SU-DHL-6 (cell line): ENCODE measurements around the gene TCF4.

Experiments used
- H2AFZ ChIP-seq: fragments of 200-600 bp; sonication (generic); 2 replicates; pipeline ENCODE4 v1.6.1; 2014; ENCODE audit warnings: low read depth, mild to moderate bottlenecking, moderate library complexity, mixed read lengths, antibody characterized with exemption, low read length; ENCODE audit not compliant: severe bottlenecking
- H3F3A ChIP-seq: fragments of 200-600 bp; shearing (Covaris generic); 2 replicates; pipeline ENCODE4 v1.6.0; 2016; ENCODE audit warnings: antibody characterized with exemption, mild to moderate bottlenecking; ENCODE audit not compliant: insufficient read depth
- H3K27ac ChIP-seq: fragments of 200-600 bp; sonication (generic); 2 replicates; pipeline ENCODE4 v1.5.1; 2016; ENCODE audit warnings: low read depth, mild to moderate bottlenecking, low read length, moderate library complexity, mixed read lengths
- H3K27me3 ChIP-seq: fragments of 200-600 bp; sonication (generic), shearing (Covaris generic); 2 replicates; pipeline ENCODE4 v1.6.0; 2014; ENCODE audit warnings: mild to moderate bottlenecking, low read length
- H3K36me3 ChIP-seq: fragments of 200-600 bp; sonication (generic); 2 replicates; pipeline ENCODE4 v1.6.1; 2014; ENCODE audit warnings: mild to moderate bottlenecking, low read length, mixed read lengths
- H3K4me2 ChIP-seq: fragments of 300-600, 200-600 bp; shearing (Covaris generic), sonication (generic); 2 replicates; pipeline ENCODE4 v1.6.0; 2014; ENCODE audit warnings: low read length, low read depth, mild to moderate bottlenecking; ENCODE audit not compliant: poor library complexity, severe bottlenecking
- H3K4me3 ChIP-seq: fragments of 200-600 bp; sonication (generic); 2 replicates; pipeline ENCODE4 v1.5.1; 2014; ENCODE audit warnings: antibody characterized with exemption, low read length, mild to moderate bottlenecking, mixed read lengths; ENCODE audit not compliant: insufficient read depth, poor library complexity, severe bottlenecking
- H3K79me2 ChIP-seq: fragments of 200-600 bp; sonication (generic); 2 replicates; pipeline ENCODE4 v1.6.1; 2014; ENCODE audit warnings: mild to moderate bottlenecking, low read length, moderate library complexity; ENCODE audit not compliant: insufficient read depth
- H3K9ac ChIP-seq: fragments of 200-600 bp; sonication (generic); 2 replicates; pipeline ENCODE4 v1.7.0; 2014; ENCODE audit warnings: mild to moderate bottlenecking, low read length
- H3K9me2 ChIP-seq: fragments of 200-600 bp; sonication (generic); replicated peaks from 2 replicates; pipeline ENCODE4 v1.6.1; 2014; ENCODE audit warnings: low read length; ENCODE audit not compliant: insufficient read depth
- H3K9me3 ChIP-seq: fragments of 200-600 bp; sonication (generic); 2 replicates; pipeline ENCODE4 v1.6.1; 2014; ENCODE audit warnings: low read length, mixed read lengths; ENCODE audit not compliant: insufficient read depth
- H4K20me1 ChIP-seq: fragments of 200-600 bp; sonication (generic); 2 replicates; pipeline ENCODE4 v1.6.1; 2014; ENCODE audit warnings: low read depth, mild to moderate bottlenecking, antibody characterized with exemption, low read length, moderate library complexity, mixed read lengths
- EZH2phosphoT487 ChIP-seq: fragments of 200-600 bp; sonication (generic), shearing (Covaris generic); conservative IDR thresholded peaks from 2 replicates; pipeline ENCODE4 v1.6.1; 2018; ENCODE audit warnings: mild to moderate bottlenecking, antibody characterized with exemption, low read length, moderate library complexity, mixed read lengths
- TF ChIP-seq, protein P1 (sequence below): fragments of 200-600 bp; sonication (generic); IDR thresholded peaks from one replicate; pipeline ENCODE4 v1.5.1; 2017; ENCODE audit warnings: antibody characterized with exemption, mild to moderate bottlenecking, low read length, moderate library complexity; ENCODE audit not compliant: insufficient read depth, poor library complexity, severe bottlenecking

Gene TCF4

DNA sequence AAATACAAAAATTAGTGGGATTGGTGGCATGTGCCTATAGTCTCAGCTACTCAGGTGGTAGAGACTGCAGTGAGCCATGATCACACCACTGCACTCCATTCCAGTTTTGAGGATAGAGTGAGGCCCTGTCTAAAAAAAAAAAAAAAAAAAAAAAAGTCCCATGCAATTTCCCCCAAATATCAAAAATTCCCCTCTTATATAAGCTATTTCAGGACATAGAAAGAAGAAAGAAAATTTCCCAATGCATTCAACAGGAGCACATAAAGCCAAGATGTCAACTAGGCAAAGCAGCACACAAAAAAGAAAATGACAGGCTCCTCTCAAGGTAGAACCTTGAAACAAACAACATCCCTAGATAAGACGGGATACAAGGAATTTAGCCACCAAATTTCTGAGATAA lies 213.3 kb downstream of the TCF4 start:
- Histone ChIP-seq H3K27ac (no peak overlapping the region), H3K4me2 (no peak overlapping the region), H3K79me2 (no peaks in the 10 kb centered on the region), H2AFZ (no peak overlapping the region), H3K9ac (no peak overlapping the region), H3K4me3 (no peak overlapping the region), H3K27me3 (0 out of 2 replicates have a peak, but pooled peaks cover 2% of the 10 kb centered on the region), H3K36me3 (no peaks in the 10 kb centered on the region), H3F3A (no peaks in the 10 kb centered on the region), H3K9me3 (no peaks in the 10 kb centered on the region), H3K9me2 (no peaks in the 10 kb centered on the region), H4K20me1 (no peaks in the 10 kb centered on the region)
- TF ChIP-seq EZH2phosphoT487, result no peak
- TF ChIP-seq, protein P1, sequence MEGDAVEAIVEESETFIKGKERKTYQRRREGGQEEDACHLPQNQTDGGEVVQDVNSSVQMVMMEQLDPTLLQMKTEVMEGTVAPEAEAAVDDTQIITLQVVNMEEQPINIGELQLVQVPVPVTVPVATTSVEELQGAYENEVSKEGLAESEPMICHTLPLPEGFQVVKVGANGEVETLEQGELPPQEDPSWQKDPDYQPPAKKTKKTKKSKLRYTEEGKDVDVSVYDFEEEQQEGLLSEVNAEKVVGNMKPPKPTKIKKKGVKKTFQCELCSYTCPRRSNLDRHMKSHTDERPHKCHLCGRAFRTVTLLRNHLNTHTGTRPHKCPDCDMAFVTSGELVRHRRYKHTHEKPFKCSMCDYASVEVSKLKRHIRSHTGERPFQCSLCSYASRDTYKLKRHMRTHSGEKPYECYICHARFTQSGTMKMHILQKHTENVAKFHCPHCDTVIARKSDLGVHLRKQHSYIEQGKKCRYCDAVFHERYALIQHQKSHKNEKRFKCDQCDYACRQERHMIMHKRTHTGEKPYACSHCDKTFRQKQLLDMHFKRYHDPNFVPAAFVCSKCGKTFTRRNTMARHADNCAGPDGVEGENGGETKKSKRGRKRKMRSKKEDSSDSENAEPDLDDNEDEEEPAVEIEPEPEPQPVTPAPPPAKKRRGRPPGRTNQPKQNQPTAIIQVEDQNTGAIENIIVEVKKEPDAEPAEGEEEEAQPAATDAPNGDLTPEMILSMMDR, result no peak

DNA sequence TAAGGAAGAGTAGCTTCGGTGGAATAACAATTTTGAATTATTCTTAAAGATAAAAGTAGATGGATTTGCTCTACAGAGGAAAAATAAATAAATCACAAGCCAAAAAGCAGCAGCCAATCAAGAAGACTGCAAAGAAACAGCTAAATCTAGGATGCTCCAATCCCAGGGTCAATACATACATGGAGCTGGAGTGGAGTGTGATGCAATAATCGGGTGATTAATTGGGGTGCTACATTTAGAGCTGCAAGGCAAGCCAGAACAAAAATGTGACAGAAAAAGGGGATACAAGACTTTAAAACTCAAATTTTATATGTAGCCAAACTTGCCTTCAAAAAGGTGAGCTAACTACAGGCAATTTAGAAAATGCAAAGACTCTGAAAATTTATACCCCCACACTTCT lies 215.8 kb downstream of the TCF4 start:
- Histone ChIP-seq H3K36me3 (no peaks in the 10 kb centered on the region), H3F3A (no peaks in the 10 kb centered on the region), H3K27me3 (no peaks in the 10 kb centered on the region), H4K20me1 (no peaks in the 10 kb centered on the region), H3K9me2 (no peaks in the 10 kb centered on the region), H3K9ac (no peak overlapping the region), H3K4me3 (no peak overlapping the region), H3K27ac (no peak overlapping the region), H3K4me2 (no peak overlapping the region), H3K79me2 (no peaks in the 10 kb centered on the region), H2AFZ (no peak overlapping the region), H3K9me3 (no peaks in the 10 kb centered on the region)
- no peak for TF ChIP-seq EZH2phosphoT487
- TF ChIP-seq, protein P1, result no peak

DNA sequence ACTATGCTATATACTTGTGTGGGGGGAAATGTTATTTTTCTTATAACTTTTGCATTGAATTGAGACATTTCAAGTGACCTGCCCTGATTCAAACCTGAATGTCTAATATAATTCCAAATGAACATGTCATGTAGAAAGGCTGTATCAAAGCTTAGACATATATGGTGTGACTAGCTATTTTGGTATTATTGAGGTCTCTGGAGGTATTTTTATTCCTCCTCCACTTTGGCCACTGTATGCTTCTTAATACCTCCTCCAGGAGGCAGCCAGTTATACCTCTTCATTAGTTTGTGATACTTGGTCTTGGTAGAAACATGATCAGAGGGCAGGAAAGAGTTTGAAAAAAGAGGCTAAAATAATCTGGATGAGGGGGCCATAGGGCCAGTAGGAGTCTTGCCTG lies 217.1 kb downstream of the TCF4 start:
- TF ChIP-seq, protein P1, result no peak
- no peak for TF ChIP-seq EZH2phosphoT487
- Histone ChIP-seq H3F3A (no peaks in the 10 kb centered on the region), H3K27me3 (no peaks in the 10 kb centered on the region), H3K9ac (no peak overlapping the region), H3K9me2 (no peaks in the 10 kb centered on the region), H2AFZ (no peak overlapping the region), H3K4me2 (no peak overlapping the region), H3K4me3 (no peak overlapping the region), H4K20me1 (no peaks in the 10 kb centered on the region), H3K79me2 (no peaks in the 10 kb centered on the region), H3K27ac (no peak overlapping the region), H3K9me3 (no peaks in the 10 kb centered on the region), H3K36me3 (no peaks in the 10 kb centered on the region)
